Liver (tissue), 9 donors: ENCODE data around the gene SEC62. TPM values are rescaled to one million over a fixed set of nuclear protein-coding genes. Genes with fewer than 3 reads are reported as not detected.

Experiments used
- DNase-seq: peaks from one replicate; pipeline ENCODE4 v3.0.0-alpha.2; 2017; ENCODE audit warnings: low spot score
- H3K27ac ChIP-seq, 2 donors: one replicate each; pipeline ENCODE4 v1.7.0; 2013; ENCODE audit warnings: inconsistent platforms in 2 of 2, low read length in 2 of 2, control low read depth in 1 of 2, low read depth in 1 of 2, mild to moderate bottlenecking in 1 of 2
- H3K27me3 ChIP-seq, 4 donors: one replicate each; pipeline versions ENCODE4 v1.6.1 to v1.7.0; 2013; ENCODE audit warnings: low read length in 3 of 4, inconsistent platforms in 1 of 4, mild to moderate bottlenecking in 1 of 4, moderate library complexity in 1 of 4; ENCODE audit not compliant: control insufficient read depth in 4 of 4, insufficient read depth in 4 of 4
- H3K36me3 ChIP-seq, 4 donors: one replicate each; pipeline versions ENCODE4 v1.6.1 to v1.7.0; 2013; ENCODE audit warnings: low read length in 3 of 4, mild to moderate bottlenecking in 3 of 4, low read depth in 1 of 4, moderate library complexity in 1 of 4; ENCODE audit not compliant: control insufficient read depth in 4 of 4, insufficient read depth in 3 of 4
- H3K4me1 ChIP-seq, 4 donors: one replicate each; pipeline versions ENCODE4 v1.6.1 to v1.7.0; 2013; ENCODE audit warnings: low read length in 3 of 4, mild to moderate bottlenecking in 3 of 4, moderate library complexity in 1 of 4; ENCODE audit not compliant: control insufficient read depth in 4 of 4, insufficient read depth in 4 of 4
- H3K4me3 ChIP-seq, 3 donors: one replicate each; pipeline versions ENCODE4 v1.6.1 to v1.7.0; 2013; ENCODE audit warnings: low read length in 3 of 3, control low read depth in 1 of 3, low read depth in 1 of 3, mild to moderate bottlenecking in 1 of 3
- H3K9ac ChIP-seq, 2 donors: one replicate each; pipeline ENCODE4 v1.7.0; 2013; ENCODE audit warnings: low read length in 2 of 2, mild to moderate bottlenecking in 2 of 2, moderate library complexity in 2 of 2, control low read depth in 1 of 2, low read depth in 1 of 2
- H3K9me3 ChIP-seq, 4 donors: one replicate each; pipeline versions ENCODE4 v1.6.1 to v1.7.0; 2013; ENCODE audit warnings: low read length in 3 of 4; ENCODE audit not compliant: control insufficient read depth in 4 of 4
- ATF3 ChIP-seq: IDR thresholded peaks from 2 replicates; pipeline ENCODE4 v1.6.1; 2016; ENCODE audit warnings: antibody characterized with exemption
- EGR1 ChIP-seq, 2 donors: IDR thresholded peaks; 2 replicates each; pipeline ENCODE4 v1.6.1; 2016 to 2018; ENCODE audit warnings: antibody characterized with exemption in 2 of 2, low read depth in 2 of 2
- FOXA2 ChIP-seq: IDR thresholded peaks from 2 replicates; pipeline ENCODE4 v1.6.1; 2016; ENCODE audit warnings: antibody characterized with exemption
- GABPA ChIP-seq, 2 donors: IDR thresholded peaks in 1 of 2; conservative IDR thresholded peaks in 1 of 2; 2 replicates each; pipeline ENCODE4 v1.6.1; 2016; ENCODE audit warnings: antibody characterized with exemption in 2 of 2, mild to moderate bottlenecking in 1 of 2, moderate library complexity in 1 of 2
- HNF4A ChIP-seq, 2 donors: conservative IDR thresholded peaks; 2 replicates each; pipeline ENCODE4 v1.6.1; 2016; ENCODE audit warnings: antibody characterized with exemption in 2 of 2, mild to moderate bottlenecking in 2 of 2
- JUND ChIP-seq, 2 donors: IDR thresholded peaks; 2 replicates each; pipeline ENCODE4 v1.6.1; 2016; ENCODE audit warnings: antibody characterized with exemption in 2 of 2
- NR2F2 ChIP-seq: IDR thresholded peaks from 2 replicates; pipeline ENCODE4 v1.6.1; 2016; ENCODE audit warnings: antibody characterized with exemption
- REST ChIP-seq: IDR thresholded peaks from 2 replicates; pipeline ENCODE4 v1.6.1; 2016; ENCODE audit warnings: antibody characterized with exemption, mild to moderate bottlenecking
- RXRA ChIP-seq, 2 donors: IDR thresholded peaks; 2 replicates each; pipeline ENCODE4 v1.6.1; 2017 to 2018; ENCODE audit warnings: antibody characterized with exemption in 2 of 2, mild to moderate bottlenecking in 1 of 2
- SP1 ChIP-seq: IDR thresholded peaks from 2 replicates; pipeline ENCODE4 v1.6.1; 2018; ENCODE audit warnings: antibody characterized with exemption, mild to moderate bottlenecking
- TAF1 ChIP-seq: conservative IDR thresholded peaks from 2 replicates; pipeline ENCODE4 v1.6.1; 2016; ENCODE audit warnings: antibody characterized with exemption, mild to moderate bottlenecking
- YY1 ChIP-seq: IDR thresholded peaks from 2 replicates; pipeline ENCODE4 v1.6.1; 2016; ENCODE audit warnings: antibody characterized with exemption, mild to moderate bottlenecking
- ZBTB33 ChIP-seq: IDR thresholded peaks from 2 replicates; pipeline ENCODE4 v1.6.1; 2016; ENCODE audit warnings: antibody characterized with exemption
- WGBS: extraction: QIAGEN DNeasy Blood & Tissue Kit; methylation state at CpG from one replicate; pipeline ENCODE4 v1.1.7; 2013; 5-methylcytosine and 5-hydroxymethylcytosine counted together
- polyA plus RNA-seq, 2 donors: library from polyadenylated mRNA; stranded (reverse) in 1 of 2; unstranded in 1 of 2; fragments of 200-250 nt in 1 of 2; fragments of >200 nt in 1 of 2; fragmentation: Nextera tagmentation in 1 of 2; extraction: Ambion mirVana in 1 of 2; gene quantifications; one replicate each; pipeline versions ENCODE4 v1.2.1 to v1.2.3, GENCODE V29; 2013 to 2015
- total RNA-seq, 2 donors: library from RNA; depleted of rRNA; stranded (reverse); fragments of >200 nt; gene quantifications; one replicate each; pipeline ENCODE4 v1.2.3, GENCODE V29; 2014
- TF ChIP-seq, protein P1 (sequence below): IDR thresholded peaks from 2 replicates; pipeline ENCODE4 v1.6.1; 2016; ENCODE audit warnings: antibody characterized with exemption
- donor health status: healthy.
- donor health status: healthy.
- donor health status: healthy.
- donor health status: healthy.
- donor health status: healthy.

SEC62 gene
- total and polyA plus RNA-seq, 4 donors, result 40.1 to 200 (median 63.3) TPM

DNA sequence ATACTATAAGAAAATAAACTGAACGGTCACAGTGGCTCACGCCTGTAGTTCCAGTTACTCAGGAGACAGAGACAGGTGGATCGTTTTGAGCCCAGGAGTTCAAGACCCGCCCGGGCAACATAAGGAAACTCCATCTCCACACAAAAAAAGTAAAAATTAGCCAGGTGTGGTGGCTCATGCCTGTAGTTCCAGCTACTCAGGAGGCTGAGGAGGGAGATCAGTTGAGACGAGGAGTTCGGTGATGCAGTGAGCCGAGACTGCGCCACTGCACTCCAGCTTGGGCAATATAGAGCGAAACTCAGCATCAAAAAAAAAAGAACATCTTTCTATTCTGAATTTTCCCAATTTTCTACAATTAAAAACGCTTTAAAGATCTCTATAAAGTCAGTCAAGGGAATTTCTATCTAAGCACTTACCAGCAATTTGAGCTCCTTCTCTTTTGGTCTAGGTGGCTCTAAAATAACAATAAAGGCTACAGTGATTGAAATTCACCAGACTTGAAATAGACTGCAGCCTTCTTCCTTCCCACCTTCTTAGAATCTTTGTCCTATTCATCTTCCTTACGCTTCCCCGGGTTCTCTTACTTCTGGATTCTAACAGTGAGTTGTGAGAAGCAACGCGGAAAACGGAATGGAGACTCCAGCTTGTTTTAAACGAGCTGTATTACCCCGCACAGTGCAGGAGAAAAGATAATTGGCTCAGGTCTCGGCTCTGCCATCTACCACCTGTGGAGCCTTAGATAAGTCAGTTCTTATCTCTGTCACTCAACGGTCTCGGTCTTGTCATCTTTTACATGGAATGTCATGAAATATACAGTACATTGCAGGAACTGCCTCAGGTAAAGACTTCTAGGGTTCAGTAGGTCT lies 812 bp upstream of the SEC62 start:
- H3K9ac ChIP-seq, result peak overlapping the region; percentile 90 to 91
- peaks cover 0 to 2% (median 0%) of the 10 kb centered on the region in 4 donors for H3K9me3 ChIP-seq
- H3K27me3 ChIP-seq, result no peaks in the 10 kb centered on the region
- no peak for DNase-seq
- 59% methylated on average over 21 of the region's 21 CpGs for WGBS
- no peak for TF ChIP-seq REST
- no peak for TF ChIP-seq JUND (IDR thresholded peaks at IDR 0.05)
- TF ChIP-seq SP1, result no peak
- no peak for TF ChIP-seq HNF4A (conservative IDR thresholded peaks at IDR 0.05)
- TF ChIP-seq ATF3, result no peak
- TF ChIP-seq FOXA2, result no peak
- no peak for TF ChIP-seq RXRA (IDR thresholded peaks at IDR 0.05)
- no peak for TF ChIP-seq GABPA (IDR thresholded peaks at IDR 0.05 in 1 of 2, conservative IDR thresholded peaks at IDR 0.05 in 1 of 2)
- no peak for TF ChIP-seq YY1
- TF ChIP-seq EGR1 (IDR thresholded peaks at IDR 0.05; ENCODE audit: low read depth in 2 of 2), result no peak
- TF ChIP-seq TAF1, result no peak
- peaks cover 3 to 33% (median 17%) of the 10 kb centered on the region in 4 donors for H3K4me1 ChIP-seq
- H3K36me3 ChIP-seq, result peaks cover 0 to 5% (median 2%) of the 10 kb centered on the region in 4 donors
- H3K27ac ChIP-seq, result peak overlapping the region; percentile 95 to 97
- peak overlapping the region; percentile 83 to 94 (median 86) for H3K4me3 ChIP-seq

DNA sequence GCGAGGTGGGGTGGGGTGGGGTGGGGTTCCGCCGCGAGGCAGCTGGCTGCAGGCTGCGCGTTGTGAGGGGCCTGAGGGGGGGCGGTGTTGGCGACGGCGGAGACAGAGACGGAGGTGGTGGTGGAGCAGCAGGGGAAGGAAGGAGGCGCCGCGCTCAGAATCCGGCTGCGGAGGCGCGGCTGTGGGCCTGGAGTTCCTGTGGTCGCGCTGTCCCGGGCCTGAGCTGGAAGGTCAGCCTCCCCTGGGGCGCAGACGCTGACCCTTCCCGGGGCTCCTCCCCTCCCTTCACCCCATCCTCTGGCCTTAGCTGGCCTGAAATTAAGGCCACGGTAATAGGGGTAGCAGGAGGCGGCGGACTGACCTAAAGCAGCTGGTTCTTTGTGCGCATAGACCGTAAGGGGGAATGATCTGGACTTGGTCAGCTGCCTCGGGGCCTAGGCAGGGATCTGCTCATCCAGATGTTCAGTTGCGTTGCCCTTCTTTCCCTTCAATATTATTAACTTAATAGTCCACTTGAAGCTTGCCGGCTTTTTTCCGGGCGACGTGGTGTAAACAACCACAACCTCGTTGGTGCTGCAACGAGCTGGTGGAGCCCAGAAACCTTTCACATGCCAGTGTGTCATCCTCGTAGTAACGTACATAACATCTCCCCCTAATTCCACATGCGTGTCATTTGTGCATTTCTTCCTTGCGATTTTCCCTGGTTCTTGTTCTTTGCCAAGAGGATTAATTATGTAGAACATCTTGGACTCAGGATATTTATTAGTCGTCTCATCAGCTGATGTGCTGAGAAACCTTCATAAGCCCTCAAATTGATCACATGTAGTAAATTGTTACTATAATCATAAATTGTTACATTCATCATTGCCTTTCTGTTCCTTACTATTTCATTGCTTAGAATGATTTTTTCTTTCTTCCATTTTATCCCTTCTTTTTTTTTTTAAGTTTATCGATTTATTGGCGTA lies 626 bp downstream of the SEC62 start:
- Histone ChIP-seq H3K27ac (peak overlapping the region; percentile 95 to 97), H3K4me3 (peak overlapping the region; percentile 83 to 94 (median 86)), H3K9me3 (peaks cover 0 to 2% (median 0%) of the 10 kb centered on the region in 4 donors), H3K36me3 (peaks cover 0 to 7% (median 3%) of the 10 kb centered on the region in 4 donors), H3K9ac (peak overlapping the region; percentile 90), H3K4me1 (peaks cover 6 to 41% (median 21%) of the 10 kb centered on the region in 4 donors), H3K27me3 (no peaks in the 10 kb centered on the region)
- TF ChIP-seq, protein P1, sequence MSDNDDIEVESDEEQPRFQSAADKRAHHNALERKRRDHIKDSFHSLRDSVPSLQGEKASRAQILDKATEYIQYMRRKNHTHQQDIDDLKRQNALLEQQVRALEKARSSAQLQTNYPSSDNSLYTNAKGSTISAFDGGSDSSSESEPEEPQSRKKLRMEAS, result peak; percentile 9
- TF ChIP-seq RXRA (IDR thresholded peaks at IDR 0.05) (peak; percentile 26 to 57), EGR1 (IDR thresholded peaks at IDR 0.05; ENCODE audit: low read depth in 2 of 2) (no peak), ZBTB33 (no peak), NR2F2 (peak; percentile 20), YY1 (peak; percentile 65)
- WGBS, result 2% methylated on average over 44 of the region's 44 CpGs
- peak; percentile 73 for DNase-seq
